Choroid plexus epithelial cell (primary cell): ENCODE data around the gene OR10H5.
"Not testable (repeated sequence)": the region's sequence is repeated elsewhere in the genome, so short reads cannot be mapped to it uniquely, and the experiment has no call there.

Source experiments
- DNase-seq: peaks from one replicate; pipeline ENCODE4 v3.0.0-alpha.2; 2010; ENCODE audit warnings: low read depth
- H3K4me3 ChIP-seq: 2 replicates; pipeline ENCODE4 v1.5.1; 2011; ENCODE audit warnings: low read depth, mild to moderate bottlenecking, control low read depth, low read length, moderate library complexity
- CTCF ChIP-seq: conservative IDR thresholded peaks from 2 replicates; pipeline ENCODE4 v1.5.1; 2011; ENCODE audit warnings: low read depth, mild to moderate bottlenecking, control low read depth, inconsistent platforms, low read length, moderate library complexity

OR10H5 gene

GRCh38 chr19:15787611-15788155 is at the start of gene OR10H5:
OR10H5 (plus strand) TSS chr19:15787661; CDS start chr19:15794049, 6,388 bp downstream.
- no peak for DNase-seq
- TF ChIP-seq CTCF: no peak
- no peak within 1 kb of the TSS for H3K4me3 ChIP-seq

GRCh38 chr19:15737722-15738121 is 49.7 kb upstream of the OR10H5 start, which contains the start of gene OR10H3:
OR10H3 (plus strand) TSS chr19:15737985; CDS start chr19:15741393, 3,408 bp downstream.
- H3K4me3 ChIP-seq: no peak within 1 kb of the TSS
- no peak for TF ChIP-seq CTCF
- no peak for DNase-seq

GRCh38 chr19:15740785-15741184 is 46.7 kb upstream of the OR10H5 start:
- DNase-seq: no peak
- H3K4me3 ChIP-seq: no peak overlapping the region
- TF ChIP-seq CTCF: no peak

GRCh38 chr19:15748239-15748638 is 39.2 kb upstream of the OR10H5 start:
- no peak for DNase-seq
- TF ChIP-seq CTCF: no peak
- H3K4me3 ChIP-seq: no peak overlapping the region

GRCh38 chr19:15758379-15758778 is 29.1 kb upstream of the OR10H5 start:
- DNase-seq: no peak
- no peak overlapping the region for H3K4me3 ChIP-seq
- no peak for TF ChIP-seq CTCF

- no peak for DNase-seq
- no peak for TF ChIP-seq CTCF
Observed at GRCh38 chr19:15759962-15760565, 27.4 kb upstream of the OR10H5 start.

GRCh38 chr19:15769586-15769985 is 17.9 kb upstream of the OR10H5 start:
- no peak overlapping the region for H3K4me3 ChIP-seq
- DNase-seq: no peak
- TF ChIP-seq CTCF: no peak

More at GRCh38 chr19:15759962-15760565, 27.4 kb upstream of the OR10H5 start:
- no peak overlapping the region for H3K4me3 ChIP-seq

- DNase-seq, H3K4me3 ChIP-seq: not testable (repeated sequence)
Observed at GRCh38 chr19:15774159-15774558, 13.3 kb upstream of the OR10H5 start.
